Transverse colon (tissue), 4 donors: Measurements from ENCODE around the gene ATAD3C. TPM values are rescaled to one million over a fixed set of nuclear protein-coding genes. Genes with fewer than 3 reads are reported as not detected.
"Not testable (repeated sequence)": the region's sequence is repeated elsewhere in the genome, so short reads cannot be mapped to it uniquely, and the experiment has no call there.

Source experiments
- DNase-seq: peaks from one replicate; pipeline ENCODE4 v3.0.0-alpha.2; 2019
- H3K27ac ChIP-seq, 4 donors: fragments of 200-600 bp; sonication (generic); 2 replicates each; pipeline ENCODE4 v1.5.1; 2016 to 2018; ENCODE audit warnings: inconsistent platforms in 4 of 4
- H3K27me3 ChIP-seq: fragments of 200-600 bp; sonication (generic); 2 replicates; pipeline ENCODE4 v1.5.1; 2017; ENCODE audit warnings: inconsistent platforms
- H3K36me3 ChIP-seq, 4 donors: fragments of 200-600 bp; sonication (generic); 2 replicates each; pipeline ENCODE4 v1.5.1; 2017 to 2019; ENCODE audit warnings: inconsistent platforms in 4 of 4
- H3K4me1 ChIP-seq, 4 donors: fragments of 200-600 bp; sonication (generic); 2 replicates each; pipeline ENCODE4 v1.5.1; 2017 to 2020; ENCODE audit warnings: inconsistent platforms in 4 of 4
- H3K4me3 ChIP-seq, 4 donors: fragments of 200-600 bp; sonication (generic); 1 replicate in 1 of 4; 2 replicates in 3 of 4; pipeline versions ENCODE4 v1.5.1 to v1.6.1; 2017 to 2019; ENCODE audit warnings: inconsistent platforms in 4 of 4
- H3K9me3 ChIP-seq, 2 donors: fragments of 200-600 bp; sonication (generic); 2 replicates each; pipeline ENCODE4 v1.5.1; 2017 to 2019; ENCODE audit warnings: inconsistent platforms in 2 of 2
- EP300 ChIP-seq: sonication (generic); formaldehyde crosslinking; IDR thresholded peaks from one replicate; pipeline ENCODE4 v1.6.1; 2017; ENCODE audit warnings: antibody characterized with exemption, low read depth
- POLR2A ChIP-seq: fragments of 450-650 bp; IDR thresholded peaks from one replicate; pipeline ENCODE4 v1.6.1; 2016; ENCODE audit warnings: antibody characterized with exemption, mild to moderate bottlenecking, moderate library complexity
- POLR2AphosphoS5 ChIP-seq, 3 donors: sonication (generic); formaldehyde crosslinking; IDR thresholded peaks; one replicate each; pipeline ENCODE4 v1.6.1; 2016; ENCODE audit warnings: antibody characterized with exemption in 3 of 3
- WGBS, 2 donors: methylation state at CpG; one replicate each; pipeline ENCODE4 v1.1.5; 2018; ENCODE audit warnings: low coverage in 1 of 2; 5-methylcytosine and 5-hydroxymethylcytosine counted together
- in situ Hi-C, 4 donors: fragments of 200-750 bp; cut with MboI; loops; one replicate each; pipeline versions ENCODE4 v1.15.0 to v1.15.1; 2017; ENCODE audit warnings: low sequenced_read_pairs in 3 of 4, low pct_ligation_motif_present in 1 of 4, low pct_unique_long_range_greater_than_20kb in 1 of 4
- intact Hi-C: fragments of 100-400 bp; cut with DNase I; formaldehyde crosslinking; loops from one replicate; pipeline ENCODE4 v1.15.1; 2023; ENCODE audit warnings: low total_unique reads
- total RNA-seq, 4 donors: library from RNA; depleted of rRNA; stranded (reverse); fragments of >200 nt; gene quantifications; one replicate each; pipeline ENCODE4 v1.1.0, GENCODE V29; 2016
- TF ChIP-seq, protein P1 (sequence below), 5 experiments: fragments of 200-600 bp in 3 of 5; fragments of 450-650 bp in 2 of 5; sonication (generic) in 3 of 5; IDR thresholded peaks; 1 replicate in 2 of 5; 2 replicates in 3 of 5; pipeline ENCODE4 v1.5.1; 2016 to 2017; ENCODE audit warnings: antibody characterized with exemption in 5 of 5, inconsistent platforms in 3 of 5, mild to moderate bottlenecking in 2 of 5, moderate library complexity in 1 of 5

Gene ATAD3C
- total RNA-seq, 4 donors from 2014 or later = 0.75 to 1.3 (median 1.00) TPM; not detected in 1

DNA sequence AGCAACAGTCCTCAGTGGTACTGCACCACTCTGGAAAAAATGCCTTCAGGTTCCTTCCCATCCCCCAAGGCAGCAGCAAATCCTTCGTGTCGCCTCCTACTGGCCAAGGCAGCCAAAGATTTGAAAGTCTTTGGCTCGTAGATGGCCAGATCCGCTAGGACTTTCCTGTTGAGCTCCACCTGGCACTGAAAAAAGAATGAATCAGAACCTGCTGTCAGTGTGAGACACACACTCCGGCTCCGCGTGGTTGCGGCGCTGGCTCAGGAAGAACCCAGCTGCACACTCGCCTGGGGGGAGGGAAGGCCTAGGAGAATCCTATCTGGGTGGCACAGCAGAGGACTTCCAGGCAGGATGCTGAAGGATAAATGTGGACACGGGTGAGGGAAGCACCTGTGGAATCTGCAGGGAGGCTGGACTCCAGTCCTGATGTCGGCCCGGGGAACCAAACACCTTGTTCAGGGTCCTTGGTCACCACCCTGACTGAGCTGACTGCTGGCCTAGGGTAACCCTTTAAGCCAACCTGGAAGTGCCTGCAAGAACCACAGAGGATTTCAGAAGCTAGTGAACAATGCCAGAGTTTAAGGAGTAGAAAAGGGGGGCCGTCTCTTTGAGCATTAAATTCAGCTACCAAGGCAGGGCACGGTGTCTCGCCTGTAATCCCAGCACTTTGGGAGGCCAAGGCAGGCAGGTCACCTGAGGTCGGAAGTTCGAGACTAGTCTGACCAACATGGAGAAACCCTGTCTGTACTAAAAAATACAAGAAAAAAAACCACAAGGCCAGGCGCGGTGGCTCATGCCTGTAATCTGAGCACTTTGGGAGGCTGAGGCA, 47.2 kb upstream of the ATAD3C start:
- TF ChIP-seq, protein P1, sequence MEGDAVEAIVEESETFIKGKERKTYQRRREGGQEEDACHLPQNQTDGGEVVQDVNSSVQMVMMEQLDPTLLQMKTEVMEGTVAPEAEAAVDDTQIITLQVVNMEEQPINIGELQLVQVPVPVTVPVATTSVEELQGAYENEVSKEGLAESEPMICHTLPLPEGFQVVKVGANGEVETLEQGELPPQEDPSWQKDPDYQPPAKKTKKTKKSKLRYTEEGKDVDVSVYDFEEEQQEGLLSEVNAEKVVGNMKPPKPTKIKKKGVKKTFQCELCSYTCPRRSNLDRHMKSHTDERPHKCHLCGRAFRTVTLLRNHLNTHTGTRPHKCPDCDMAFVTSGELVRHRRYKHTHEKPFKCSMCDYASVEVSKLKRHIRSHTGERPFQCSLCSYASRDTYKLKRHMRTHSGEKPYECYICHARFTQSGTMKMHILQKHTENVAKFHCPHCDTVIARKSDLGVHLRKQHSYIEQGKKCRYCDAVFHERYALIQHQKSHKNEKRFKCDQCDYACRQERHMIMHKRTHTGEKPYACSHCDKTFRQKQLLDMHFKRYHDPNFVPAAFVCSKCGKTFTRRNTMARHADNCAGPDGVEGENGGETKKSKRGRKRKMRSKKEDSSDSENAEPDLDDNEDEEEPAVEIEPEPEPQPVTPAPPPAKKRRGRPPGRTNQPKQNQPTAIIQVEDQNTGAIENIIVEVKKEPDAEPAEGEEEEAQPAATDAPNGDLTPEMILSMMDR (IDR thresholded peaks at IDR 0.05) = peak; percentile 22 to 54 (median 46)
- TF ChIP-seq POLR2A (no peak), POLR2AphosphoS5 (IDR thresholded peaks at IDR 0.05) (no peak)
- Histone ChIP-seq H3K9me3 (no peaks in the 10 kb centered on the region), H3K4me3 (no peak overlapping the region), H3K36me3 (peaks cover 0 to 22% (median 2%) of the 10 kb centered on the region in 4 donors), H3K27ac (no peak overlapping the region), H3K27me3 (no peaks in the 10 kb centered on the region), H3K4me1 (peaks cover 25 to 43% (median 34%) of the 10 kb centered on the region in 4 donors)
- intact Hi-C loops (loop anchor here (5.0 kb wide), 1 partner anchor 35 kb away; the partner anchor contains the start of gene VWA1), in situ Hi-C loops (no loop called here)
- peak; percentile 36 for DNase-seq
- WGBS, 2 donors = 75 to 83% methylated on average over 8 to 20 of the region's 20 CpGs

DNA sequence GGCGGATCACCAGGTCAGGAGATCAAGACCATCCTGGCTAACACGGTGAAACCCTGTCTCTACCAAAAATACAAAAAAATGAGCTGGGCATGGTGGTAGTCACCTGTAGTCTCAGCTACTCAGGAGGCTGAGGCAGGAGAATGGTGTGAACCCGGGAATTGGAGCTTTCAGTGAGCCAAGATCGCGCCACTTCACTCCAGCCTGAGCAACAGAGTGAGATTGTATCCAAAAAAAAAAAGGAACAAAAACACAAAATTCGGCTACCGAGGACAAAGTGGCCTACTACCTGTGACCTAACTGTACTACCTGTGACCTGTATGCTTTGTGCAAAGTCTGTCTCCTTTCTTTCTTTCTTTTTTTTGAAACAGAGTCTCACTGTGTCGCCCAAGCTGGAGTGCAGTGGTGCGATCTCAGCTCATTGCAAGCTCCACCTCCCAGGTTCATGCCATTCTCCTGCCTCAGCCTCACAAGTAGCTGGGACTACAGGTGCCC, 46.5 kb upstream of the ATAD3C start:
- H3K4me3 ChIP-seq, DNase-seq, H3K27ac ChIP-seq, H3K27me3 ChIP-seq, H3K9me3 ChIP-seq, in situ Hi-C loops: not testable (repeated sequence)
- intact Hi-C loops = loop anchor here (5.0 kb wide), 1 partner anchor 34 kb away; the partner anchor contains the start of gene VWA1
- WGBS, 2 donors = 81 to 86% methylated on average over 8 to 9 of the region's 9 CpGs
- H3K36me3 ChIP-seq = peaks cover 0 to 18% (median 2%) of the 10 kb centered on the region in 4 donors
- peaks cover 24 to 39% (median 31%) of the 10 kb centered on the region in 4 donors for H3K4me1 ChIP-seq

DNA sequence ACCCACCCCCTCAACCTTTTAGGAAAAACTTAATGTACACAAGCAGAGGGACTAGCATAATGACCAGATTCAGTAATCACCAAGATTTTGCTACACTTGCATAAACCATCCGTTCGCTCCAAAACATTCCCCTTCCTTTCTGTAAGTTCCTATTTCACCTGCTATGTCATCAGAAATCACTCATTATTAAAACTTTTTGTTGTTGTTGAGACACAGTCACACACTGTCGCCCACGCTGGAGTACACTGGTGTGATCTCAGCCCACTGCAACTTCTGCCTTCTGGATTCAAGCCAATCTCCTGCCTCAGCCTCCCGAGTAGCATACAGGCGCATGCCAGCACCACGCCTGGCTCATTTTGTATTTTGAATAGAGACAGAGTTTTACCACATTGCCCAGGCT, 45.8 kb upstream of the ATAD3C start:
- WGBS, 2 donors = 79 to 85% methylated on average over 7 of the region's 7 CpGs
- intact Hi-C loops = loop anchor here (5.0 kb wide), 1 partner anchor 34 kb away; the partner anchor contains the start of gene VWA1
- in situ Hi-C loops = no loop called here

DNA sequence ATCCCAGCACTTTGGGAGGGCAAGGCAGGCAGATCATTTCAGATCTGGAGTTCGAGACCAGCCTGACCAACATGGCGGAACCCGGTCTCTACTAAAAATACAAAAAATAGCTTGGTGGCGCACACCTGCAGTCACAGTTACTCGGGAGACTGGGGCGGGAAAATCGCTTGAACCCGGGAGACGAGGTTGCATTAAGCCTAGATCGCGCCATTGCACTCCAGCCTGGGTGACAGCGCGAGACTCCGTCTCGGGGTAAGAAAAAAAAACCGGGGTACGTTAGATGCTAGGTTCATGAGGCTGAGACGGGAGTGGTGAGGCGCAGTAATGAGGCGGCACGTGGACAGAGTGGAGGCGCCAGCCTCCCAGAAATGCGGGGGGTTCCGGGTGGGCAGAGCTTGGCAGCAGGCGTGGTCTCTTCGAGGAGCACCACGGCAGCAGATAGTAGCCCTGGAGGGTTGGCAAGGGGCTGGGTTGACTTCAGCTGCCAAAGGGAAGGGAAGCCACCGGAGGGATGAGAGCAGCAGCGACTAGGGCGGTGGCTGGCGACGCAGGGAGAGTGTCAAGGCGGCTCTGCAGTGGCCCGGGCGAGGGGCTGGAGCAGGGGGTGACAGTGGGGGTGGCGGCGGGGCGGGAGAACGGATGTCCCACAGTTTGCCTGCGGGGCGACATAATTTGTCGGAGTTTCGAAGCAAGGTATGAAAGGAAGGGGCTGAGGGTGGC, 43.2 kb upstream of the ATAD3C start:
- 36 to 53% methylated on average over 24 to 42 of the region's 43 CpGs for WGBS, 2 donors
- intact Hi-C loops = no loop called here
- H3K27me3 ChIP-seq = no peaks in the 10 kb centered on the region
- H3K9me3 ChIP-seq = no peaks in the 10 kb centered on the region
- no peak for TF ChIP-seq POLR2A
- no peak for TF ChIP-seq POLR2AphosphoS5 (IDR thresholded peaks at IDR 0.05)
- TF ChIP-seq, protein P1 (IDR thresholded peaks at IDR 0.05) = no peak
- TF ChIP-seq EP300 = no peak
- H3K4me1 ChIP-seq = peaks cover 17 to 39% (median 24%) of the 10 kb centered on the region in 4 donors
- peak overlapping the region; percentile 92 to 97 (median 96) for H3K4me3 ChIP-seq
- DNase-seq = no peak
- H3K36me3 ChIP-seq = peaks cover 0 to 18% (median 2%) of the 10 kb centered on the region in 4 donors
- peak overlapping the region; percentile 88 to 95 (median 91) for H3K27ac ChIP-seq
- in situ Hi-C loops = no loop called here

More for the DNA sequence above, 45.8 kb upstream of the ATAD3C start:
- Histone ChIP-seq H3K4me3 (no peak overlapping the region), H3K36me3 (peaks cover 0 to 18% (median 2%) of the 10 kb centered on the region in 4 donors), H3K4me1 (peaks cover 27 to 41% (median 33%) of the 10 kb centered on the region in 4 donors), H3K9me3 (no peaks in the 10 kb centered on the region), H3K27ac (no peak overlapping the region), H3K27me3 (no peaks in the 10 kb centered on the region)
- DNase-seq = no peak
- no peak for TF ChIP-seq EP300
- TF ChIP-seq, protein P1 (IDR thresholded peaks at IDR 0.05) = no peak
- TF ChIP-seq POLR2AphosphoS5 (IDR thresholded peaks at IDR 0.05) = no peak
- no peak for TF ChIP-seq POLR2A
